CD4-positive, alpha-beta T cell treated with Interleukin-15 for 4 hours (primary cell): Measurements from ENCODE around the gene C1orf159.

Experiments used
- DNase-seq: peaks from one replicate; pipeline ENCODE4 v3.0.0-alpha.2; 2020; ENCODE audit warnings: low spot score

C1orf159 gene

GRCh38 chr1:1053682-1054081, 62.2 kb downstream of the C1orf159 start:
- no peak for DNase-seq

GRCh38 chr1:1053022-1053421, 62.9 kb downstream of the C1orf159 start:
- DNase-seq: no peak

- DNase-seq: no peak
These were observed 63.7 kb downstream of the C1orf159 start for GRCh38 chr1:1052003-1052840.

- no peak for DNase-seq
These were observed 64.6 kb downstream of the C1orf159 start for GRCh38 chr1:1051127-1051810.

GRCh38 chr1:1050577-1051052, 65.3 kb downstream of the C1orf159 start:
- DNase-seq: no peak

GRCh38 chr1:1049318-1050165, 66.3 kb downstream of the C1orf159 start:
- DNase-seq: no peak

- no peak for DNase-seq
These were observed 67.1 kb downstream of the C1orf159 start for GRCh38 chr1:1048765-1049164.

- DNase-seq: no peak
These were observed 67.9 kb downstream of the C1orf159 start for GRCh38 chr1:1047963-1048362.

- DNase-seq: no peak
These were observed 68.5 kb downstream of the C1orf159 start for GRCh38 chr1:1047407-1047806.

- DNase-seq: no peak
These were observed 69.1 kb downstream of the C1orf159 start for GRCh38 chr1:1046767-1047166.

- no peak for DNase-seq
These were observed 69.6 kb downstream of the C1orf159 start for GRCh38 chr1:1046243-1046642.

- no peak for DNase-seq
These were observed 70.8 kb downstream of the C1orf159 start for GRCh38 chr1:1045129-1045528.

GRCh38 chr1:1044455-1045078, 71.3 kb downstream of the C1orf159 start:
- DNase-seq: no peak

- DNase-seq: no peak
These were observed 72.0 kb downstream of the C1orf159 start for GRCh38 chr1:1043921-1044320.

GRCh38 chr1:1043411-1043810, 72.5 kb downstream of the C1orf159 start:
- DNase-seq: no peak

- no peak for DNase-seq
These were observed 73.1 kb downstream of the C1orf159 start for GRCh38 chr1:1042835-1043234.

- no peak for DNase-seq
These were observed 74.0 kb downstream of the C1orf159 start for GRCh38 chr1:1041873-1042272.

- no peak for DNase-seq
These were observed 74.8 kb downstream of the C1orf159 start for GRCh38 chr1:1041092-1041523.

GRCh38 chr1:1040004-1040991, 75.6 kb downstream of the C1orf159 start:
- DNase-seq: peak; percentile 70

GRCh38 chr1:1039145-1039910, 76.6 kb downstream of the C1orf159 start:
- DNase-seq: no peak
